Uterus (tissue), 2 donors: ENCODE measurements around the gene RAD9B.

Experiments
- CTCF ChIP-seq, 4 experiments: fragments of 200-600 bp in 2 of 4; fragments of 450-650 bp in 2 of 4; sonication (generic) in 2 of 4; IDR thresholded peaks; one replicate each; pipeline ENCODE4 v1.5.1; 2016 to 2019; ENCODE audit warnings: antibody characterized with exemption in 4 of 4, mild to moderate bottlenecking in 2 of 4, moderate library complexity in 1 of 4
- POLR2A ChIP-seq, 2 donors: fragments of 450-650 bp; IDR thresholded peaks; one replicate each; pipeline ENCODE4 v1.6.1; 2016; ENCODE audit warnings: antibody characterized with exemption in 2 of 2, mild to moderate bottlenecking in 1 of 2, moderate library complexity in 1 of 2

- no peak for TF ChIP-seq POLR2A (IDR thresholded peaks at IDR 0.05)
- TF ChIP-seq CTCF (IDR thresholded peaks at IDR 0.05): no peak
Measured at GRCh38 chr12:110453569-110454296, 48.4 kb upstream of the RAD9B start.
